Panc1 (cell line): ENCODE results near the gene PPDPF. TPM values are rescaled to one million over a fixed set of nuclear protein-coding genes. Genes with fewer than 3 reads are reported as not detected.

Source experiments
- ATAC-seq: fragments of 200-7000 bp; cut with Tn5 transposase; 2 replicates; pipeline ENCODE4 v1.9.1; 2020; ENCODE audit warnings: mild to moderate bottlenecking, moderate library complexity
- BruUV-seq: library from RNA; stranded (reverse); fragments of 400-500 nt; replicated peaks from 2 replicates; lab custom pipeline; 2021; lab: Mats Ljungman, UMichigan
- CTCF ChIA-PET: fragments of 300-600 bp; sonication (Branson Sonifier 250); formaldehyde crosslinking; loops from one replicate; lab custom pipeline; 2022; ENCODE audit warnings: antibody characterized with exemption; lab: Charles Lee
- POLR2A ChIA-PET: fragments of 300-600 bp; sonication (Branson Sonifier 250); formaldehyde crosslinking; loops from one replicate; lab custom pipeline; 2022; ENCODE audit warnings: antibody characterized with exemption; lab: Charles Lee
- DNase-seq: peaks from one replicate; pipeline ENCODE4 v3.0.0-alpha.2; 2010; ENCODE audit warnings: low read depth, low spot score
- H3K27ac ChIP-seq: 2 replicates; pipeline ENCODE4 v1.5.1; 2011; ENCODE audit warnings: mild to moderate bottlenecking, low read length, inconsistent platforms
- H3K27me3 ChIP-seq: fragments of 200-500 bp; sonication (Bioruptor generic); 2 replicates; pipeline ENCODE4 v1.6.0; 2014; ENCODE audit warnings: low read length, inconsistent platforms; ENCODE audit not compliant: control insufficient read depth, insufficient read depth
- H3K36me3 ChIP-seq: fragments of 200-500 bp; sonication (Bioruptor generic); 2 replicates; pipeline ENCODE4 v1.5.1; 2014; ENCODE audit warnings: inconsistent platforms, mild to moderate bottlenecking, low read length, moderate library complexity; ENCODE audit not compliant: control insufficient read depth, insufficient read depth
- H3K4me1 ChIP-seq: 2 replicates; pipeline ENCODE4 v1.5.1; 2011; ENCODE audit warnings: inconsistent platforms, mild to moderate bottlenecking, low read length, moderate library complexity; ENCODE audit not compliant: control insufficient read depth, insufficient read depth
- H3K4me3 ChIP-seq, 2 experiments: 2 replicates each; pipeline ENCODE4 v1.5.1; 2011 to 2012; ENCODE audit warnings: low read depth in 2 of 2, low read length in 2 of 2, mild to moderate bottlenecking in 2 of 2, inconsistent platforms in 1 of 2, moderate library complexity in 1 of 2
- H3K9me3 ChIP-seq: fragments of 200-500 bp; sonication (Bioruptor generic); 2 replicates; pipeline ENCODE4 v1.5.1; 2014; ENCODE audit warnings: low read depth, mild to moderate bottlenecking, inconsistent platforms, low read length, moderate library complexity; ENCODE audit not compliant: control insufficient read depth, insufficient read depth
- POLR2AphosphoS5 ChIP-seq: IDR thresholded peaks from 2 replicates; pipeline ENCODE4 v1.6.1; 2012; ENCODE audit warnings: mild to moderate bottlenecking, low read depth, low read length, moderate library complexity
- SIN3A ChIP-seq: IDR thresholded peaks from 2 replicates; pipeline ENCODE4 v1.6.1; 2012; ENCODE audit warnings: low read depth, mild to moderate bottlenecking, low read length, moderate library complexity, borderline replicate concordance; ENCODE audit not compliant: insufficient read depth
- TCF7L2 ChIP-seq: IDR thresholded peaks from 2 replicates; pipeline ENCODE4 v1.6.1; 2011; ENCODE audit warnings: mild to moderate bottlenecking, low read depth, low read length, inconsistent platforms
- in situ Hi-C: cut with HindIII; loops from 2 replicates; pipeline ENCODE4 v1.10.0; 2016; ENCODE audit warnings: low sequenced_read_pairs, low pct_unique_long_range_greater_than_20kb
- intact Hi-C: fragments of 100-400 bp; cut with micrococcal nuclease; formaldehyde crosslinking; loops from one replicate; pipeline ENCODE4 v1.10.0; 2022; ENCODE audit not compliant: unreplicated experiment
- total RNA-seq: library from RNA; stranded (reverse); gene quantifications from one replicate; pipeline ENCODE4 v1.2.1, GENCODE V29; 2021; ENCODE audit not compliant: unreplicated experiment
- TF ChIP-seq, protein P1 (sequence below): fragments of 450-650 bp; IDR thresholded peaks from 2 replicates; pipeline ENCODE4 v1.5.1; 2017; ENCODE audit warnings: mild to moderate bottlenecking
- TF ChIP-seq, protein P2 (sequence below), 2 experiments: IDR thresholded peaks; 2 replicates each; pipeline ENCODE4 v1.6.1; 2011 to 2012; ENCODE audit warnings: low read depth in 2 of 2, control low read depth in 1 of 2, low read length in 1 of 2, mild to moderate bottlenecking in 1 of 2, moderate library complexity in 1 of 2; ENCODE audit not compliant: insufficient read depth in 1 of 2

The PPDPF gene
- total RNA-seq, 1 experiment from 2014 or later = 241 TPM

GRCh38 chr20:63493563-63494020 is 27.0 kb upstream of the PPDPF start:
- ChIA-PET POLR2A (no interaction called here), CTCF (no interaction called here)
- TF ChIP-seq POLR2AphosphoS5 (no peak; the same call in 1 of the 2 replicates), TCF7L2 (no peak), SIN3A (no peak)
- TF ChIP-seq, protein P1, sequence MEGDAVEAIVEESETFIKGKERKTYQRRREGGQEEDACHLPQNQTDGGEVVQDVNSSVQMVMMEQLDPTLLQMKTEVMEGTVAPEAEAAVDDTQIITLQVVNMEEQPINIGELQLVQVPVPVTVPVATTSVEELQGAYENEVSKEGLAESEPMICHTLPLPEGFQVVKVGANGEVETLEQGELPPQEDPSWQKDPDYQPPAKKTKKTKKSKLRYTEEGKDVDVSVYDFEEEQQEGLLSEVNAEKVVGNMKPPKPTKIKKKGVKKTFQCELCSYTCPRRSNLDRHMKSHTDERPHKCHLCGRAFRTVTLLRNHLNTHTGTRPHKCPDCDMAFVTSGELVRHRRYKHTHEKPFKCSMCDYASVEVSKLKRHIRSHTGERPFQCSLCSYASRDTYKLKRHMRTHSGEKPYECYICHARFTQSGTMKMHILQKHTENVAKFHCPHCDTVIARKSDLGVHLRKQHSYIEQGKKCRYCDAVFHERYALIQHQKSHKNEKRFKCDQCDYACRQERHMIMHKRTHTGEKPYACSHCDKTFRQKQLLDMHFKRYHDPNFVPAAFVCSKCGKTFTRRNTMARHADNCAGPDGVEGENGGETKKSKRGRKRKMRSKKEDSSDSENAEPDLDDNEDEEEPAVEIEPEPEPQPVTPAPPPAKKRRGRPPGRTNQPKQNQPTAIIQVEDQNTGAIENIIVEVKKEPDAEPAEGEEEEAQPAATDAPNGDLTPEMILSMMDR = no peak
- TF ChIP-seq, protein P2, sequence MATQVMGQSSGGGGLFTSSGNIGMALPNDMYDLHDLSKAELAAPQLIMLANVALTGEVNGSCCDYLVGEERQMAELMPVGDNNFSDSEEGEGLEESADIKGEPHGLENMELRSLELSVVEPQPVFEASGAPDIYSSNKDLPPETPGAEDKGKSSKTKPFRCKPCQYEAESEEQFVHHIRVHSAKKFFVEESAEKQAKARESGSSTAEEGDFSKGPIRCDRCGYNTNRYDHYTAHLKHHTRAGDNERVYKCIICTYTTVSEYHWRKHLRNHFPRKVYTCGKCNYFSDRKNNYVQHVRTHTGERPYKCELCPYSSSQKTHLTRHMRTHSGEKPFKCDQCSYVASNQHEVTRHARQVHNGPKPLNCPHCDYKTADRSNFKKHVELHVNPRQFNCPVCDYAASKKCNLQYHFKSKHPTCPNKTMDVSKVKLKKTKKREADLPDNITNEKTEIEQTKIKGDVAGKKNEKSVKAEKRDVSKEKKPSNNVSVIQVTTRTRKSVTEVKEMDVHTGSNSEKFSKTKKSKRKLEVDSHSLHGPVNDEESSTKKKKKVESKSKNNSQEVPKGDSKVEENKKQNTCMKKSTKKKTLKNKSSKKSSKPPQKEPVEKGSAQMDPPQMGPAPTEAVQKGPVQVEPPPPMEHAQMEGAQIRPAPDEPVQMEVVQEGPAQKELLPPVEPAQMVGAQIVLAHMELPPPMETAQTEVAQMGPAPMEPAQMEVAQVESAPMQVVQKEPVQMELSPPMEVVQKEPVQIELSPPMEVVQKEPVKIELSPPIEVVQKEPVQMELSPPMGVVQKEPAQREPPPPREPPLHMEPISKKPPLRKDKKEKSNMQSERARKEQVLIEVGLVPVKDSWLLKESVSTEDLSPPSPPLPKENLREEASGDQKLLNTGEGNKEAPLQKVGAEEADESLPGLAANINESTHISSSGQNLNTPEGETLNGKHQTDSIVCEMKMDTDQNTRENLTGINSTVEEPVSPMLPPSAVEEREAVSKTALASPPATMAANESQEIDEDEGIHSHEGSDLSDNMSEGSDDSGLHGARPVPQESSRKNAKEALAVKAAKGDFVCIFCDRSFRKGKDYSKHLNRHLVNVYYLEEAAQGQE (IDR thresholded peaks at IDR 0.05; ENCODE audit: insufficient read depth in 1 of 2, low read depth in 2 of 2, low read length in 1 of 2) = no peak
- peaks cover 16% of the 10 kb centered on the region for H3K4me1 ChIP-seq
- H3K27me3 ChIP-seq = no peaks in the 10 kb centered on the region
- no TSS peak for BruUV-seq
- intact Hi-C loops (no loop called here), in situ Hi-C loops (no loop called here)
- H3K36me3 ChIP-seq = no peaks in the 10 kb centered on the region; the same call in 1 of the 2 replicates
- DNase-seq (no peak), ATAC-seq (no peak)
- H3K27ac ChIP-seq = no peak overlapping the region
- H3K9me3 ChIP-seq = no peaks in the 10 kb centered on the region
- H3K4me3 ChIP-seq = no peak overlapping the region

DNA sequence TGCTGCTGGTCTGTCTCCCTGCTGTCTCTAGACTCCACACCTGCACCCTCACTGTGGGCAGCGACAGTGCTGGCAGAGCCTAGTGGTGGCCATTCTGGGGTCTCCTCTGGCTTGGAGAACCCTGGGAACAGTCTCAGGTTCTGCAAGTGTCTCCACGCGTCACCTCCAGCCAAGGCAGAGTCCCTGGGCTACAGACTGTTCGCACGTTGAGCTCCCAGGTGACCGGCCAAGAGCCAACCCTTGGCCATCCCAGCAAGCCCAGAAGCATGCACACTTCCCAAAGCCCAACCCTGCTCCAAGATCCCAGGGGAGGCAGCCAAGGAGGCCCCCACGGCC is 26.5 kb upstream of the PPDPF start:
- intact Hi-C loops (no loop called here), in situ Hi-C loops (no loop called here)
- ChIA-PET POLR2A (no interaction called here), CTCF (no interaction called here)
- Histone ChIP-seq H3K27ac (no peak overlapping the region), H3K27me3 (no peaks in the 10 kb centered on the region), H3K36me3 (no peaks in the 10 kb centered on the region; the same call in 1 of the 2 replicates), H3K4me3 (no peak overlapping the region), H3K4me1 (peaks cover 16% of the 10 kb centered on the region), H3K9me3 (no peaks in the 10 kb centered on the region)
- ATAC-seq (no peak), DNase-seq (no peak)
- TF ChIP-seq, protein P1 = no peak
- TF ChIP-seq POLR2AphosphoS5 = no peak
- TF ChIP-seq TCF7L2 = no peak
- TF ChIP-seq, protein P2 (IDR thresholded peaks at IDR 0.05; ENCODE audit: insufficient read depth in 1 of 2, low read depth in 2 of 2, low read length in 1 of 2) = no peak
- TF ChIP-seq SIN3A = no peak
- BruUV-seq = no TSS peak
